SHP77 treated with DMSO at 0.1 percent for 48 hours (cell line): ENCODE data around the gene RNF220.

ENCODE experiments used
- DNase-seq: peaks from one replicate; lab custom pipeline; 2025; lab: John Stamatoyannopoulos, UW

Gene RNF220

DNA sequence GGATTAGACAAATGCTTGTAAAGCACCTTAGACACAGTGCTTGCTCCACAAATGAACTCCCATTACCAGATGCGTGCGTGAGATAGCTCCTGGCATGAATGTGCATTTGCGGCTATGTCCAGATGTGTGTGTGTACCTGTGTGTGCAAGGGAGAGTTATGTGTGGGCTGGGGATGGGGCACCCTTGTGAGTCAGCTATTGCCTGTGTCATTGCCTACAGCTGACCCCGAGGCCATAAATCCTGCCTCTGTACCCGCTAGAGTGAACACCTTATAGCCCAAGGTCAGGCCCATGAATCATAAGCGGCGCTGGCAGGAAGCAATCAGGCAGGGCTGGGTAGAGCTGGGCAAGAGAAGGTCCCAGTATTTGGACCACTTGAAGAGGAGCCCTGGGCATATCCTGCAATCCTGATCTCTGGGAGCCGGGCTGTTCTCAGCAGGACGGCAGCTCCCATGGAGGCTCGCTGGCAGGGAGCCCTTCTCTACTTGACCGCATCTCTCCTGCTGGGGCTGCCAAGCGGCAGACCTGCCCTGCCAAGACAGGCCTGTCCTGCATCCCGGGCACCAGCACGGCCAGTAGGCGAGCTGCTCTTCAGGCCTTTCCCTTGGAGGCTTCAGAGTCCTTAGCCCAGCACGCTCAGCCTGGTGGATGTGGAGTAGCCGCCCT lies 182.9 kb downstream of the RNF220 start:
- no peak for DNase-seq

- DNase-seq = no peak
Observed at GRCh38 chr1:44588551-44589210, 183.6 kb downstream of the RNF220 start.

- DNase-seq = no peak
Observed at GRCh38 chr1:44590475-44590874, 185.4 kb downstream of the RNF220 start.

DNA sequence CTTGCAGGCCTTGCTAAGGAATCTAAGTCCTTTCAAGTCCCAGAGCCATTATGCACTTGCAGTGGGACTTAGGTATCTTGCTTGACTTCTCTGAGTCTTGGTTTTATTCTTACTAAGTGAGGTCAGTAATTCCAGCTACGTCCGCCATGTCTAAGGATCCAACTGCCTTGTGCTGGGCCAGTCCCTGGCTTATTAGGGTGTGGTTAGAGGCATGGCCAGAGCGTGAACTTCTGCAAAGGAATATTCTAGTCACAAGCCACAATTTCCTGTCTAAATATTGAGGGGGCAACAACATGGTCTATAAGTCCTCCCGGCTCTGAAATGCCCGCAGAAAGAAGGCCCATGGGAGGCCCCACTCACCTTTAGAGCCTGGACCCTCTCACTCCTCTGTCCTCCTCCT lies 186.3 kb downstream of the RNF220 start:
- DNase-seq = no peak

DNA sequence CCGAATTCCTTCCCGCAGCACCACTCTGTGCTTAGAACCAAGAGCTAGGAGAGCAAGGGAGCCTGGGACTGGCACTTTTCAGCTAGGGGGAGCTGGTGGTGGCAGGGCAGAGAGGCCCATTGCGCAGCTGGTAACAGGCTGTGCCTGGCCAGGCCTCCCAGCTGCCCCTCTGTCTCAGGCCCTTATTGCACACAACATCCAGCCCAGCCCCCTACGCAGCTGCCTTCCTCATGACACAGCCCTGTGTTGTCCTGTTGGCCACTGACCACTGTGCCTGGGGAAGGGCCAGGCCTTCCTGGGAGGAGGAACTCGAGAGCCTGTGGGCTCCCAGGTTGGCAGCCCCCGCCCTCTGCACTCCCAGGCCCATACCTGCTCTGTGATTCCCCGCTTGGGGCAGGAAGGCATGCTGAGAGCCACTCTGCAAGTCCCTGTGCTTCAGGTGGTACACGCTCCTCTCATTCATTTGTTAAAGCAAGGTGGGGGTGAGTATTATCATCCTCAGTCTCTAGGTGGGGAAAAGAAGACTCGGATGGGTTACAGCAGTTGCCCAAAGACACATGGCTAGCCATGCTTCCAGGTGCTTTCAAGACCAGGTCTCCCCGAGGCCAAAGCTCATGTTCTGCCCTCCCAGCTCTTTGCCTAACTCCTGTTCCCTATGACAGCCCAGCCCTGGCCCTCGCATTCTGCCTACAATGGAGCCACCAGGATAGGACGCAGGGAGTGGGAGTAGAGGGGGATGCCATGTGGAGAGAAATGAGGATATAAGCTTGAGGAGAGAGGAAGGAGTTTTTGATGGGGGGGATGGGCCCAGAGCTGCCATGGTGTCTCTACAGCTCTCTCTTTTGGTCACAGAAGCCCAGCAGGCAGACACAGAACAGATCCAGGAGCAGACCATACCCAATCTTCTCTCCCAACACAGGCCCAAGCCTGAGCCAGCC lies 187.4 kb downstream of the RNF220 start:
- peak; percentile 25 for DNase-seq

DNA sequence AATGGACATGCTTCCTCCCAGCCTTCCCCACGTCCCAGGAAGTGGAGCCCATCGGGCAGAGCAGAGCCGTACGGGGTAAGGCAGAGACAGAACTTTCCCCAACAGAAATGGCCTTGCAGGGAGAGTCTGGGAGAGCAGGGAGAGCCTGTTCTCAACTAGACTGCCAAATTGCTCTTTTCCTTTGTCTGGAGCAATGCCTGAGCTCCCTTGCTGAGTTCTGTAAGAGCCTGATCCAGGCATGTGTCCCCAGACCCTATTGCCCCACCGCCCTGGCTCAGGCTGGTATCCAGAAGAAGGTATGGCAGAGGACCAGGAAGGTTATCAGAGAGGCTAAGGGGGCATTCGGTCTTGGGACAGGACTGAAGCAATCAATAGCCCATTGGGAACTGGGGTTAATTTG lies 189.3 kb downstream of the RNF220 start:
- no peak for DNase-seq

DNA sequence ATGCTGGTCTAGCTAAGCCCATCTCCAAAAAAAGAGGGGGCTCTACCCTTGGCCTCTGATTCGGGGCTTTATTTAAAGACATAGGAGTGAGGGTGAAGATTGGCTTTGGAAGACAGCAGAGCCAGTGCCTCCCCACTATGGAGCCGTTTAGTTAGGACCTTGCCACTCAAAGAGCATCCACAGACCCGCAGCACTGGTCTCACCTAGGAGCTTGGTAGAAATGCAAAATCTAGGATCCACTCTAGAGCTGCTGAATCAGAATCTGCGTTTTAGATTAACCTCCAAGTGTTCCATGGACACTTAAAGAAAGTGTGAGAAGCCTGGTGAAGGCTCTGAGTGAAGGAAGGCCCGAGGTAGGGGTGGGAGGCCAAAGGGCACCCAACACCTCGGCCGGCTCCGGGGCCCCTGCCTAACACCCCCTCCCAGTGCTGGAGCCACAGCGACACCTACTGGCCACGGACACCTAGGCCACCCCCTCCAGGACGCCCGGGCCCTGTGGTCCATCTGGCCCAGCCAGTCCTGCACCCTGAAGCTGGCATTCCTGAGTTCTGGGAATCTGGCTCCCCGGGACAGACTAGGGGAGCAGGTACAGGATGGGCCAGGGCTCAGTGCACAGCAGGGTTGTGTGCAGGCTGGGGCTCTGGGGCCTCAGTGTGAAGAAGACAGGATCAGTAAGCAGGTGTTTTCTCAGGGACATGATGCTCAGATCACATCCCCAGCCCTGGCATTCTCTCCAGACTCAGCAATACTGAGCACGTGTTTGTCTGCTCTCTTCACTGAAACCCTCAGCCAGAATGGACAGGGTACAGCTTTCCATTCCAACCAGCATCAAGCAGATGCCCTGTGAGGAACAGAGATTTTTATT lies 190.0 kb downstream of the RNF220 start:
- no peak for DNase-seq

DNA sequence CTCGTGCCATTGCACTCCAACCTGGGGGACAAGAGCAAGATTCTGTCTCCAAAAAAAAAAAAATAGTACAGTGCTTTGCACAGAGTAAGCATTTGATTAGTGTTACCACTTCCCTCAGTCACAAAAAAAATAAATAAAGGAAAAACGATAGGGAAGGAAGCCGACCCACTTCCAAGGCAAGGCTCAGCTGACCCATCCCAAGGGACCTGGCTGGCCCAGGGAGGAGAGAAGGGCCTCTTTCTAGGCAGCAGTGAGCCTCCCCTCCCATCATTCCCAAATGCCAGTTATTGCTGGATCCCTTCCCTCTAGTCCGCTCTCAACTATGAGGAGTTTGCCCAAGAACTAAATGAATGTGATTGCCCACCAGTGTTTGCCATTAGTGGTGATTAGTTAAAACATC lies 191.5 kb downstream of the RNF220 start:
- DNase-seq = no peak

- no peak for DNase-seq
Observed at GRCh38 chr1:44598167-44598566, 193.1 kb downstream of the RNF220 start.

DNA sequence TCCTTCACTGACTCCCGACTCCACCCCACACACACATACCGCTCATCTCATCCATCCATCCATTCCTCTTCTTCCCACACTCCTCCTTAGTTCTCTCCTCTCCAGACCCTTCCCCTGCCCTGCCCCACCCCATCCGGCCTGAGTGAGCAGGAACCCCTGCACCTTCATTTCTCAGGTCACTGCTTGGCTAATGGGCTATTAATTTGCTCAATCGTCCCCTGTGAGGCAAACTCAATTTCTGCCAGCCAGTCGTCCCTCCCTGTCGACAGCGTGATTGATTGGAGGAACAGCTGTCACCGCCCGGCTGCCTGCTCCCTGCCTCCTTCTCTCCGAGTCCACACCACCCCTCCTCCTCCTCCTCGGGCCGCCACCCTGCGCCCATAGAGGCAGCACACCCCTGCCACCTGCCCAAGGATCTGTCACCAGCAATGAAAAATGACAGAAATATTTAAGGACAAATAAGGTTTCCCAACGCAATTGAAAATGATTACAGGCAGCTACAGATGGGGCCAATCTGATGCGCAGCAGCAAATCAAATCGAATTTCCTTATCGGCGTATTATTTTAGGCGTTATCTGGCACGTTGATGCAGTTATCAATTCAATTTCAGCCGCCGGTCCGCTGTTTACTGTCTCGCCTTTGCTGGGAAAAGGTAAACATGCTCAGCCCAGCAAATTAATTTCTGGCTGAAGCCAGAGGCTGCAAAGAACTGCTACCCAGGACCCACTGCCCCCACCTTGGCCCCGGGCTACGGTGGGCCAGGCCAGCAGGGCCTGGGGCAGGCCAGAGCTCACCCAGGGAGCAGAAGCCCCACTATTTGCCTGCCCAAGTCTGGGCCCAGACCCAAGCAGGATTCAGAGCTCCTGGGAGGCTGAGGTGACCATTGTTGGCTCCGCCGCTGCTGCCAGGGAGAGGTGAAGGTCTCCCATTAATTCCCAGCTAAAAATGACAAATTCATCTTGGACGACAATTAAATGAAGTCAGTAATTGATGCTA lies 197.9 kb downstream of the RNF220 start:
- peak; percentile 48 for DNase-seq

- peak; percentile 72 for DNase-seq
Observed at GRCh38 chr1:44603718-44604117, 198.7 kb downstream of the RNF220 start.

DNA sequence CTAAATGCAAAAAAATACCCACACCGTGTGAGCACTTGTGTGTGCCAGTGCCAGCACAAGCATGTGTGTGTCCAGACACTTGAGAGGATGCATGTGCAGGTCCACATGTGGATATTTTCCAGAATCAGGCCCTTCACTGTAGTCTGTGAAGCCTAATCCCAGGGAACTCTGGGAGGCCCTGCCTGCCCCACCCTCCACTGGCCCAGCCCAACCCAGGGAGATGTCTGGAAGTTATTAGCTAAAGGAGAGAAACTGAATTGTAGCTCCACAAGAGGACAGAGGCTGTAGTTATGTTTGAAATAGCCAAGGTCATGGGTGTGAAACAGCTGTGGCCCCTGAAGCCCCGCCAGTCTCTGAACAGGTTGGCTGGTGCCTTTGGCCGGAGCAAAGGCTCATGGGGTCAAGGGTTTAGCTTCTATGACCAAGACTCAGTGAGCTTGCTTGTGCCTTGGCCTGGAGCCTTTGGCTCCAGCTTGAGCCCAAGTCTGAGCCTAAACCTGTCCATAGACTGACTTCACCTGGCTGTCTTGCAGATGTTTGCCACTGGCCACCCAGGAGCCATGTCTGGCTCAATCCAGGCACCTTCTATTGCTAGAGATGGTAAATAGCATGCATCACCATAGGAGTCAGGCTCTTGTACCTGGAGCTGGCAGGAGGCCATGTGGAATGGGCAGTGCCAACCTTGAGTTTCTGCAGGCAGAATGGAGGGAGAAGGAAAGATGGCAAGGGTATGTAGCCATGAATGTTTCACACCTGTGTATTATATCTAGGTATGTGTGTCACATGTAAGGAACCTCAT lies 199.3 kb downstream of the RNF220 start:
- DNase-seq = no peak

- DNase-seq = no peak
Observed at GRCh38 chr1:44605914-44606615, 201.0 kb downstream of the RNF220 start.

DNA sequence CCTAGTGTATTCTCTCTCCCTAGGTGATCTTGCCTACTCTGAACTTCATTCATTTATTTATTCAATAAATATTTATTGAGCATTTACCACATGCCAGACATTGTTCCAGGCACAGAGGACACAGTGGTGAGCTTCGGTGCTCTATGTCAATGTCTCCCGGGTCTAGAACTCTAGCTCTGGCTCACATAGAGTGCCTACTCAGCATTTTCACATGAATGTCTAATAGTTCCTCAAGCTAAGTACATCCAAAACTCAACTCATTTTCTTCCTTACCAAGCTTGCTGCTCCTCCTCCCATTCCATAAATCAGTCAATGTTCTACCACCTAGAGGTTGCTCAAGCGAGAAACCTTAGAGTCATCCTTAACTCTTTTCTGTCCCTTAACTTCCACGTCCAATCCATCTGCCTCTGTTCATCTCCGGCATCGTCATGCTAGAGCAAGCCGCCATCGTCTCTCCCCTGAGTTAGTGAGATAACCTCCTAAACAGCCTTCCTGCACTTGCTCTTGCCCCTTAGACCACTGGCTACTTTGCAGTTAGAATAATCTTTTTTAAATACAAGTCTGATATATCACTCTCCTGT lies 201.7 kb downstream of the RNF220 start:
- DNase-seq = no peak

DNA sequence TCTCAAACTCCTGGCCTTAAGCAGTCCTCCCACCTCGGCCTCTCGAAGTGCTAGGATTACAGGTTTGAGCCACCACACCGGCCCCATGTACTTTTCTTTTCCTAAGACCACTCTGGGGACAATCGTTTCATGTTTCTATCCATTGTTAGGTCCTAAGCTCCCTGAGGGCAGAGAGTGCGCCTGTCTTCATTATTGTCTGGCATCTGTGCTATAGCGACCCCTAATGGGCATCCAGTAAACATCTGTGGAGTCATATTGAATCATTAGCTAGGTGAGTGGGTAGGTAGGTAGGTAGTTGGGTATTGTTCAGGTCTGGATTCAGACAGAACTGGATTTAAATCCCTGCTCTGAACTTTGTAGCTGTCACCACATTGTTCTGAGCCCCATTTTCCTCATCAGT lies 203.1 kb downstream of the RNF220 start:
- peak; percentile 31 for DNase-seq

DNA sequence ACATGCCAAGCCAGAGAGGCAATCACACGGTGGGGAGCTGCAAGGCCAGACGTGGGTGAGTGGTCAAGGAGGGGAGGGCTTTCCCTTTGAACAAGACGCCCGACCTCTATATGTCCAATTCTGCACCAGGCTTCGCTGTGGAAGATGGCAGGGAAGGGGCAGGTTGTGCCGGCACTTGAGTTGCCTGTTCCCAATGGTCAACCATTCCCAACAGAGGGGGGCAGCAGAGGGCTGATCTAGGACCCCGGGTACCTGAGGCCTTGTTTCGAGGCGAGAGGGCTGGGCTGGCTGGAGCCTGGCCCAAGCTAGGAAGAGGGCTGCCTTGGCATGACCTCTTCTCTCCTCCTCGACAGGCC lies 204.3 kb downstream of the RNF220 start:
- DNase-seq = peak; percentile 30

GRCh38 chr1:44609768-44610526 lies 204.9 kb downstream of the RNF220 start:
- no peak for DNase-seq

- DNase-seq = no peak
Observed at GRCh38 chr1:44610527-44611148, 205.6 kb downstream of the RNF220 start.
